Activated CD4-positive, alpha-beta T cell treated with anti-CD3 and anti-CD28 coated beads for 1 hour (primary cell): ENCODE results near the gene RBM20.
"Not testable (repeated sequence)": the region's sequence is repeated elsewhere in the genome, so short reads cannot be mapped to it uniquely, and the experiment has no call there.

ENCODE experiments used
- DNase-seq: peaks from one replicate; pipeline ENCODE4 v3.0.0-alpha.2; 2020

The RBM20 gene

GRCh38 chr10:110859206-110859972, 215.3 kb downstream of the RBM20 start:
- no peak for DNase-seq

GRCh38 chr10:110859973-110860376, 215.8 kb downstream of the RBM20 start:
- DNase-seq: no peak

DNA sequence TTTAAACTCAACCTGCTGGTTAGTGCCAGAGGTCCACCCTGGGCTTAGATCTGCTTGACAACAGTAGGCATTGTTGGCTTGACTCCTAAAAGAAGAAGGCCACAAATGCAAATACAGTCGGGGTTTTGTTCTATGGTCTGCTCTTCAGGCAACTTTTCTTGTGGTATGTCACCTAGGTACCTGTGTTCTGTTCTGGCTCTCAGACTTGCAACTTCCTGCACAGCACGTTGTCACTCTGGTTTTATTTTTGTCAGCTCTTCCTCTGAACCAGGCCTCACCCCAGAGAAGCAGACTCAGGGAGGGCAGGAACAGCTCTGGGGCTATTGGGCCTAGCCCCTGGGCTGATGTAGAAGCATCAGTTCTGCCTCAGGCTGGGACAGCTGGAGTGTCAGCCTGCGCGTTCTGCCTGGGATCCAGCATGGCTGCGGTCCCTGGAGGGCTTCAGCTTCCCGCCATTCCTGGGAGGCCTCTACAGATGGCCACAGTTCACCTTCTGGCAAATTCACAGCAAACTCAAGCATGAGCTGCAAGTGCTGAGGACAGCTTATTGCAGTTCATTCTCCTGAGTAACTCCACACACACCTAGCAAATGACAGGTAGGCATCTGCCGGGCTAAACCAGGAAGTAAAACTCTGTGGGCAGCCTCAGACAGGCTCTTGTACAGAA, 216.6 kb downstream of the RBM20 start:
- no peak for DNase-seq

DNA sequence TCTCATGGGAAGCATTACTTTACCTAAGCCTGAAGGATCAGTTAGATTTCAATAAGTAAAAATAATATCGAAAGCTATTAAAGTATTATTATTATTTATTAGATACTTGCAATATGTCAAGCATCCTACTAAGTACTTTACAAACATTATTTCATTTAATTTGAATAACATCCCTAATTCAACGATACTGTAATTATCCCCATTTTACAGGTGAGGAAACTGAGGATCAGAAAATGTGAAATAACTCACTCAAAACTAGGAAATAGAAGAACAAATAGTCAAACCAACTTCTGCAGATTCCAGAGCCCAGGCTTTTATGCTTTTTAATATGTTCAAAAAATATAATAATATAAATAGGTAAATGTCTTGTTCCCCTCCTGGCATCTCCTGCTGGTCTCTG, 217.3 kb downstream of the RBM20 start:
- no peak for DNase-seq

GRCh38 chr10:110861930-110862649, 218.0 kb downstream of the RBM20 start:
- DNase-seq: no peak

DNA sequence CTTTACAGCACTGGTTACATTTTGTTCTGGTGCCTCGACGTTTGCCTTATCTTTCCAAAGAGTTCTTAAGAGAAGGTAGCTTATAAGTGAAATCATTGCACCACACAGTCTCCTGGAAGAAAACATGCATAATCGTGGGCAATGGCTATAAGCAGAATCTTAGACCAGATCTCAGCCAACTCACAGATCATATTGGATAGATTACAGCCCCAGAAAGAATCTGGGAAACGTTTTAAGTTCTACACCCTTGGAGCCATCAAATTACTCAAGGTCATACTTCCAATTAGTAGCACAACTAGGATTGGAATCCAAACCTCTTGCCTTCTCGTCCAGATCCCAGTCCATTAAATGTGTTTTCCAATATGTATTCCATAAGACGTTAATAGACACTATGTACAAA, 218.8 kb downstream of the RBM20 start:
- no peak for DNase-seq

DNA sequence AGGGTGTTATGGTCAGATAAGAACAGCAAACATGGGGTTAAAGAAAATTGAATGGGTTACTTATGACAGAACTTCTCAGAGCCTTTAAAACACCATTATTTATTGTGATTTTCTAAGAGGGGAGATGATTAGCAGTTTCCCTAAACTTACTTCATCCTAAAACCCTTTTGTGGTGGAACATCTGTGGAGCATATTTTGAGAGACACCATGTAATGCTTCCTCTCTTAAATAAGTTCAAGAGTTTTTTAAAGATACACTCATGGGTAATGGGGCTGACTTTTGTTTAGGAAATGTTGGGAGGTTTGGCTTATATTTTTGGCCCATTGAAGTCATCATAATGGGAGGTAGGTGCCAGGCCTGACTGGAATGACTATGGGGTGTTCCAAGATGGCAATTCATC, 219.2 kb downstream of the RBM20 start:
- DNase-seq: no peak

- DNase-seq: no peak
Measured at GRCh38 chr10:110863956-110864355, 219.8 kb downstream of the RBM20 start.

- no peak for DNase-seq
Measured at GRCh38 chr10:110864662-110865140, 220.6 kb downstream of the RBM20 start.

GRCh38 chr10:110865186-110865808, 221.2 kb downstream of the RBM20 start:
- no peak for DNase-seq

- no peak for DNase-seq
Measured at GRCh38 chr10:110865809-110866482, 221.8 kb downstream of the RBM20 start.

GRCh38 chr10:110867011-110867806, 223.1 kb downstream of the RBM20 start:
- not testable (repeated sequence) for DNase-seq

DNA sequence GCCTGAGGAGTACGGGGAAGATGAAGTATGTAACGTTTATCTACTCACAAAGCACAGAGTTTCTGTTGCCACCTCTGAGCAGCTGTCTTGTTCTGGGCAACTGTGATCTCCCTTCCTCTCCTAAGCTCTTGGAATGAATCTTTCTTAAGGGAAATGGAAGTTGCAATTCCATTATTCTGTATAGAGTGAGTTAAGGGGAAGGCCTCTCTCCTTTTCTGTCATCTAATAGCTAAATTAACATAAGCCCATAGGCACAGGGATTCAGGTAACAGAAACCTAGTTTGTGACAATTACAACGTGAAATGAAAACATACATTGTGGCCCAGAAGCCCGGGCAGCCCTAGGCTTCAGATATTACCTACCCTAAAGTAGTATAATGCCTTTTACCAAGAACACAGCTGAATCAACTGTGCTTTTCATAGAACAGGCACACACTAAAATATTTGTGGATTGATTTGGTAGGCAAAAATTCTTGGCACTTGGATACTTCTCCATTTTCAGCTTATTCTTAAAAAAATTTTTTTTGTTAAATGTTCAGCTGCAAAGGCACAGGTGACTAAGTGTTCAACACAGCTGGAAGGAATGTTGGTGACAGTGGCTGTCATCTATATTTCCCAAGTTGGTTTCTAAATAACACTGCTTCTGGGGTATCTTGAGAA, 223.8 kb downstream of the RBM20 start:
- DNase-seq: no peak

DNA sequence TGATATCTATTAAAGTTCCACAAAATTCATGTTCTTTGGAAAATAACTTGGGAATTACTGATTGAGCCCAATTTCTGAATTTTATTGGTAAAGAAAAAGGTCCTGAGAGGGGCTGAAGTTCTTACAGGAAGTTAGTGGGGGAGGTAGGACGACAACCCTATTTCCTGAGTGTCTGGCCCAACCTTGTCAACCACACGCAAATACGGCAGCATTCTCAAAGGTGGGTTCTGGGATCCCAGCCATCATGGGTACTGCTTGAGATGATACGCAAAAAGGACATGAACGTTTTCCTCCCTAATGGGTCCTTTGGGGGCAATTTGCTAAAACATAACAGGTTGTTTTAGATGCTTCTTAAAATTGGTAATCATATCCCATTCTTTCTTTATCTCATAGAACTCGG, 224.8 kb downstream of the RBM20 start:
- DNase-seq: no peak

DNA sequence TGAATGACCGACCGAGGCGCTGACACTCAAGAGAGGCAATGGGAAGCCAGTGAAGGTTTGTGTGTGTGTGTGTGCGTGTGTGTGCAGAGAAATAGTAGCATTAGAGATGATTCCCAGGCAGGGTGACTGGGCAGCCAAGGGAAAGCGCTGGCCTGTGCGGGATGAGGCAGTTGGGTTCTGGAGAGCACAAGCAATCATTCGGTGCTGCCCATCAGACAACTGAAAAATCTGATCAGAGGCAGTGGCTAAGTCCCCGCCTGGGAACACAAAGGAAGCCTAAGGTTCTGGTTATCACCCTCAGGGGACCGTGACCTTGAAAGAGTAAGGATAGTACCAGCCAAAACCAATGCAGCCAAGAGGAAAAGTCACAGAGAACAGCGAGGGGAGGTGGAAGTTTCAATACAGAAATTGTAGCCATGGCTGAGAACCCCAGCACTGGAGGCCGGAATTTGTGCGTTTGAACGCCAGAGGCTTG, 226.7 kb downstream of the RBM20 start:
- DNase-seq: no peak

DNA sequence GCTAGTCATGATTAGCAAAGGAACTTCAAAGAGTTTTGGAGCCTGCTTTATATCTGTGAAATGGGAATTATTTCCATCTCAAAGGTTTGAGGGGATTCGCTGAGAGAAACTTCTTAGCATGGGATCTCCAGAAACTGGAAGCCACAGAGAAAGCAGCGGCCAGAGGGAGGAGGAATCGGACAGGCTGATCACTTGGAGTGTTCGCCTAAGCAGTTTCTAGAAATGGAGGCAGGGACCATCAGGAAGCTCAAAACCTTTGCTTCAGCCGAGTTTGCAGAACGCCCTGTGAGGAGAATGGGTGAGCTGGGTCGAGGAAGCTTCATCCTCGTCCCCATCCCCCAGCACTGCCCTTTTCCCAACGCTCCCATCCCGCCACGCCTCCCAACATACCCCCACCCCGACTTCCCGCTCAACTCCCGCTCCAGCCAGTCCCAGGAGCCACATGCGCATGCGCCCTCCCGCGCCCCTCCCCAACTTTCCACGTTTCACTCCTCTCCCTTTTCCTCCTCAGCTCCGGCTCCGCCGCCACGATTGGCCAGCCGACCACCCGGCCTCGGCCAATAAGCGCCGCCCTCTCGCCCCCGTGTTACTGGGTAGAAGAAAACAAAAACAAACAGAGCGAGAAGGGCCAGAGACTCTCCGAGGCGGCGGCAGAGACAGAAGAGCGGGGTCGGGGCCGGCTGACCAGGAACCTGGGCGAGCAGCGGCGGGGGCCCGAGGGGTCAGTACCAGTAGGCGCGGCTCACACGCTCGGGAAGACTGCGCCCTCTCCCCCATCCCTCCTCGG, 227.4 kb downstream of the RBM20 start, which contains the start of gene PDCD4:
Gene PDCD4, plus strand, starts transcription at position 631 of the 787 bp plus-strand sequence. CDS start 4,100 bp downstream, outside the sequence.
- peak; percentile 86 for DNase-seq

GRCh38 chr10:110872145-110872983, 228.2 kb downstream of the RBM20 start:
- peak; percentile 64 for DNase-seq

GRCh38 chr10:110872984-110873923, 229.1 kb downstream of the RBM20 start:
- DNase-seq: no peak
